Prostate gland (tissue), 2 donors: ENCODE data around the gene CMTM2.
"Not testable (repeated sequence)": the region's sequence is repeated elsewhere in the genome, so short reads cannot be mapped to it uniquely, and the experiment has no call there.

Experiments used
- POLR2A ChIP-seq: fragments of 450-650 bp; IDR thresholded peaks from one replicate; pipeline ENCODE4 v1.6.1; 2016; ENCODE audit warnings: antibody characterized with exemption, mild to moderate bottlenecking
- POLR2AphosphoS5 ChIP-seq: sonication (generic); formaldehyde crosslinking; IDR thresholded peaks from one replicate; pipeline ENCODE4 v1.6.1; 2017; ENCODE audit warnings: antibody characterized with exemption
- TF ChIP-seq, protein P1 (sequence below), 4 experiments: fragments of 200-600 bp in 2 of 4; fragments of 450-650 bp in 2 of 4; sonication (generic) in 2 of 4; IDR thresholded peaks; 1 replicate in 3 of 4; 2 replicates in 1 of 4; pipeline ENCODE4 v1.5.1; 2016 to 2019; ENCODE audit warnings: antibody characterized with exemption in 4 of 4, mild to moderate bottlenecking in 2 of 4, moderate library complexity in 2 of 4

GRCh38 chr16:66567270-66567669 lies 12.0 kb upstream of the CMTM2 start:
- TF ChIP-seq, protein P1, sequence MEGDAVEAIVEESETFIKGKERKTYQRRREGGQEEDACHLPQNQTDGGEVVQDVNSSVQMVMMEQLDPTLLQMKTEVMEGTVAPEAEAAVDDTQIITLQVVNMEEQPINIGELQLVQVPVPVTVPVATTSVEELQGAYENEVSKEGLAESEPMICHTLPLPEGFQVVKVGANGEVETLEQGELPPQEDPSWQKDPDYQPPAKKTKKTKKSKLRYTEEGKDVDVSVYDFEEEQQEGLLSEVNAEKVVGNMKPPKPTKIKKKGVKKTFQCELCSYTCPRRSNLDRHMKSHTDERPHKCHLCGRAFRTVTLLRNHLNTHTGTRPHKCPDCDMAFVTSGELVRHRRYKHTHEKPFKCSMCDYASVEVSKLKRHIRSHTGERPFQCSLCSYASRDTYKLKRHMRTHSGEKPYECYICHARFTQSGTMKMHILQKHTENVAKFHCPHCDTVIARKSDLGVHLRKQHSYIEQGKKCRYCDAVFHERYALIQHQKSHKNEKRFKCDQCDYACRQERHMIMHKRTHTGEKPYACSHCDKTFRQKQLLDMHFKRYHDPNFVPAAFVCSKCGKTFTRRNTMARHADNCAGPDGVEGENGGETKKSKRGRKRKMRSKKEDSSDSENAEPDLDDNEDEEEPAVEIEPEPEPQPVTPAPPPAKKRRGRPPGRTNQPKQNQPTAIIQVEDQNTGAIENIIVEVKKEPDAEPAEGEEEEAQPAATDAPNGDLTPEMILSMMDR (IDR thresholded peaks at IDR 0.05) = not testable (repeated sequence)
- TF ChIP-seq POLR2A, POLR2AphosphoS5: not testable (repeated sequence)
